Renal pelvis (tissue), 4 donors: ENCODE data around the gene GET3. TPM values are rescaled to one million over a fixed set of nuclear protein-coding genes. Genes with fewer than 3 reads are reported as not detected.

ENCODE experiments used
- DNase-seq: peaks from one replicate; pipeline ENCODE4 v3.0.0-alpha.2; 2013
- polyA plus RNA-seq, 3 donors: library from polyadenylated mRNA; unstranded; fragments of 120-200 nt; gene quantifications; one replicate each; pipeline ENCODE4 v1.2.1, GENCODE V29; 2013; ENCODE audit not compliant: insufficient read length in 3 of 3

Gene GET3
- polyA plus RNA-seq, 3 donors: 86.8 to 98.0 (median 91.7) TPM

DNA sequence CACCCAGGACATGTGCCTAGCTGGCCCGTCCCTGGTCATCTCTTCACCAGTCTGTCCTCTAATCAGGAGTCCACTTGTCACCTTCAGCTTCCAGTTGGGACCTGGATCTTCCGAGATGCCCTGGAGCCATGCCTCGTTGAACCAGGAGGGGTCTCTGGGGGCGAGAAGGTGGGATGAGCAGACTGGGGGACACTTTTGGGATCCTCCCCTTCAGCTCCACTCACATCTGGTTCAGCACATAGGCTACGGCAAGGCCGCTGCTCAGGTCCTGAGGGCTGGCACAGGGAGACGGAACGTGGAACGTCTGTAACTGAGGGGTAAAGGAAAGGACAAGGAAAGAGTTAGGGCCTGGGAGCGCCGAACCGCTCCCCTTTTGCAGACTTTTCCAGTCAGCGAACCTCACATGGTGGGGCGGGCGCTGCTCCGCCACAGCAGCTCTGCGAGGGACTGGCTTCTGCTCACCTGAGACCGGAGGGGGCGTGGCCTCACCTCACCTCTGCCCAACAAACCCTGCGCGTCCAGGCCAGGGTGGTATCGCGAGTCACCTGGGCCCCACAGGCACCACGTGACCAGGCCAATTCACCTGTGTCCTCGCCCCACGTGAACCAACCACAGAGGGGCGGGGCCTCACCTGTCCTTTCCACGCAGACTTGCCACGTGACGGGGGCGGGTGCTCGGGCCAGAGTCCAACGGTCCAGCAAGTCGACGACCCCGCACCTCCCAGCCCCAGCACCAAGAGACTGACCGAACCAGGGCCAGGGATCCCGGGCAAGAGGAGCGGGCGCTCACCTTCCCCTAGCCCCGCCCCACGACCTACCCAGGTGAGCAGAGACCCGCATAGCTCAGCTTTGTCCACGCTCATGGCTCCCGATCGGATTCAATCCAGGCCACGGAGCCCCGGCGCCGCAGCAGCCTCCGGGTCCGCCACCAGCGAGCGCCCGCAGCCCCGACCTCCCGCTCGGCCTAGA lies 37.6 kb downstream of the GET3 start, which contains the start of gene HOOK2:
Gene HOOK2 (minus strand): TSS at position 965 of the 968 bp plus-strand sequence. CDS start 103 bp downstream, at position 862.
- peak; percentile 76 for DNase-seq

GRCh38 chr19:12777217-12778016 lies 40.1 kb downstream of the GET3 start:
- no peak for DNase-seq

DNA sequence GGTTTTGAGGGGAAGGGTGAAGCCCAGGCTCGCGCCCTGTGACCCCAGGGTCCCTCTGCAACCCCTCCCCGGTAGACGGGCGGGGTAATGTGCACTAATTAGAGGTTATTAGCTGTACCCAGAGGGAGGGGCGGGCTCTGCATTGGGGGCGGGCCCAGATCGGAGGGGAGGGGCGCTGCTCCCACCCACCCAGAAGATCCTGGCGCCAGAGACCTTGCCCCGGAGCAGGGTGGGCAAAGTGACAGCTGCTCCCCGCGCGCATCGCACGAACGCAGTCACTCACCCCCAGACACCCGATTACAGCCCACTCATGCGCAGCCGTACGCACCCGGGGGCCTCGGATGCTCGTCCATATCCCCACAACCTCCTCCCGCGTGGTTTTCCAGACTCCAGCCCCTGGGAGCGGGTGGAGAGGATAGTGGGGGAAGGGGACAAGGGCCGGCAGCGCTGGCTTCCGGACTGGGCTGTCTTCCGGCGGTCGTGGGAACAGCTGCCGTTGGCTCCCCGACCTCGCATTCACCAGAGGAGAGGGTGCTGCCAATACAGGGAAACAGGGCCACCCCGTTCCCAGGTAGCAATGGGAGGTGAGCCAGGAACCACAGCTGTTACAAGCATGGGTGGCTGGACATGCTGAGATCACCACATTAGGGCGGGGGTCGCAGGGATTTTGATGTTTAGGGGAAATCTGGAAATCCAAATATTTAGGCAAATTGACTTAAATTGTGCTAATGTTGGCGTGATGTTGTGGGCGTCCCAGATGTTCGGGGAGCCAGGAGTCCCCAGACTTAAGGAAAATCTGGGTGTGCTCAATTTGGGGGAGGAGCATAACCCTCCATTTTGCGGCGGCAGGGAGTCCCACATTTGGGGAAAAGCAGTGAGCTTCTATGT lies 41.0 kb downstream of the GET3 start:
- no peak for DNase-seq

DNA sequence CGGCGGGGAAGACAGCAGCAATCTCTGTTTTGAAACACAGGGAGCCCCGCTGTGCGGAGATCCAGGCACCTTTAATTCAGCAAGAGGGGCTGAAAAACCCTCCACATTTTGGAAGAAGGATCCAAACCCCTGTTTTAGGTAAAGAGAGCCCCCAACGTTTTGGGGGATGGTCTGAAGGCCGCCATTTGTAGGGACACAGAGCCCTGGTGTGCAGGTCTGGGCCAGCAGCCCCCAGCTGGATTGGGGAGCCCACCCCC lies 41.5 kb downstream of the GET3 start:
- DNase-seq: no peak

- no peak for DNase-seq
These were observed 42.1 kb downstream of the GET3 start for GRCh38 chr19:12779162-12779993.

- no peak for DNase-seq
These were observed 44.8 kb downstream of the GET3 start for GRCh38 chr19:12782174-12782423.

- DNase-seq: no peak
These were observed 45.4 kb downstream of the GET3 start for GRCh38 chr19:12782424-12783290.

DNA sequence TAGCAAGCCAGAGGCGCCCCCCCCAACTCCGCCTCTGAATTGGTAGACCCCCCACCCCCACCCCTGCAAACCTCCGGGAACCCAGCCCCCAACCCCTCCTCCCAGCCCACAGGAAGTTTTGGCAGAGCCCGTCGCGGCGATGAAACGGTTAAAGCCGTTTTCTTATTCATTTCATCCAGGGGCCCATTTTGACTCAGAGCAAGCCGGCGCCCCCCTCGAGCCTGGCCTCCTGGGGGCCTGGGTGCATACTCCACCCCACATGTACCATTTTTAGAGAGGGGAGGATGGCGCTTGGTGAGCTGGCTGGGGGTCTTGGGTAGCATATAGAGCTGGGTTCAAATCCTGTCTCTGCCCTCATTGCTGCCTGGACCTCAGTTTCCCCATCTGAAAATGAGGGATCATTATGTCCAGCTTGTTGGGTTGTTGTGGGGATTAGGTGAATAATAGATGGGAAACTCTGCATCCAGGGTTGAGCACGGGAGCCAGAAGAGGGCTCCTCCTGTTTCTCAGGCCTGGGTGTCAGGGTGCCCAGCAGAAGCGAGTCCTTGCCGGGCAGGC lies 46.1 kb downstream of the GET3 start:
- no peak for DNase-seq

DNA sequence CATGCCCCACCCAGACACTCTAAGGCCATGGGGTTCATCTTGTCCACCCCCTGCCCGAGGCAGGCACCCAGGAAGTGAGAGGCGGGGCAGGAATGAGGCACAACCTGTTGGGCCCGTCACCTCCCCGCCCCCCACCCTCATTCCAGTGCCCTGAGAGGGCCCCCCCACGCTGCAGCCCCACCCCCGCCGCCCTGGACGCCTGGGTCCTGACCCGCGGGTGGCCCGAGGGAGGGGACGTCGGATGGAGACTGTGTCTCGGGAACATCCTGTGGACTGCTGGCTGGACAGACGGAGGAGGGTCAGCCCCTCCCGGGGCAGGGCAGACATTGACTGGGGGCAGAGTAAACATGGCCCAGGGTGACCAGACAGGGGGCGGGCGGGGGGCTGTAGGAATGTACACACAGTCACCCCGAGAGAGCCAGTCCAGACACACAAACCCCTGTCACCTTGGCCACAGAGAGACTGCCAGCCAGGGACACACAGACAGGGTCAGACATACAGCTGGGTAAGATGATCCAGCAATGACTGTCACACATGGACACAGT lies 46.6 kb downstream of the GET3 start:
- no peak for DNase-seq

- no peak for DNase-seq
These were observed 47.1 kb downstream of the GET3 start for GRCh38 chr19:12784394-12784870.

DNA sequence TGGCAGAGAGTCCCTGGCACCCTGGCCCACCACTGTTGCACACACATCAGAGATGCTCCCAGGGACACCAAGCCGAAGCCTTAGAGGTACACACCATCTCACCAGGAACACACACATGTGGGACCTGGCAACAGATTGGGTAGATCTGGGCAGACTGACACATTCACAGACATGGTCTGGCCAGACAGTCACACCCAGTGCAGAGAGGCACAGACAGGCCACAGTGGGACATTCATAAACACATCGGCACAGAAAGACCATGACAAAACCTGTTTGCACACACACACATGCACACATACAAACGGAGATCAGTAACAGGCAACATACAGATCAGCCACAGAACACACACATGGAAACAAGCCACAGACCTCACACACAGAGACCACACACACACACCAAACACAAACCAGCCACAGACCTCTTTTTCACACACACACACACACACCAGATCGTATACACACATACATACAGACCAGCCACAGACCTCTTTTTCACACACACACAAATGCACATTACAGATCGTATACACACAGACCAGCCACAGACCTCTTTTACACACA lies 47.7 kb downstream of the GET3 start:
- no peak for DNase-seq

- no peak for DNase-seq
These were observed 48.2 kb downstream of the GET3 start for GRCh38 chr19:12785431-12786031.

- no peak for DNase-seq
These were observed 49.0 kb downstream of the GET3 start for GRCh38 chr19:12786141-12786870.

- no peak for DNase-seq
These were observed 49.7 kb downstream of the GET3 start for GRCh38 chr19:12786952-12787351.

GRCh38 chr19:12787458-12787857 lies 50.2 kb downstream of the GET3 start:
- DNase-seq: no peak

DNA sequence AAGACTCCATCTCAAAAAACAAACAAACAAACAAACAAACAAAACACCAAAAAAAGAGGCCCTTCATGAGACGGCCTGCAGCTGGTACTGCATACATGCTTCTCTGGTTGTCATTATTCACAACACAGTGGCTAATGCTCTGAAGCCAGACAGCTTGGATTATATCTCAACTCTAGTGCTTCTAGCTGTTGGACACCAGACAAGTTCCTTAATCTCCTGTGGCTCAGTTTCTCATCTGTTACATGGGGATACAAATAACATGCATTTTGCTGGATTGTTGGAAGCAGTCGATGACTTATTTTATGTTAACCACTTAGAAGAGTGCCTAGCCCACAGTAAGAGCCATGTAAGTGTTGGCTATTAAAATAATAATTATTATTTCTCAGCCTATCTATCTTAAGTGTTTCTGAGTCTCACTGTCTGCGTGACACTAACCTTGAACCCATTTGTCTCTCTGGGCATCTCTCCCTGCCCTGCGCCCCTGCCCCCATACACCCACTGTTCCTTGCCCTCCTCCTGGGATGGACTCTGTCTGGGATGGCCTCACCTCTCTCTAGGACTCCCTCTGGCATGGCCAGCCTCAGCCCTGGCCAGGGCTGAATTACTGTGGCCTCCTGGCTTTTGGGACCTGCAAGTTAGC lies 50.9 kb downstream of the GET3 start:
- DNase-seq: no peak

DNA sequence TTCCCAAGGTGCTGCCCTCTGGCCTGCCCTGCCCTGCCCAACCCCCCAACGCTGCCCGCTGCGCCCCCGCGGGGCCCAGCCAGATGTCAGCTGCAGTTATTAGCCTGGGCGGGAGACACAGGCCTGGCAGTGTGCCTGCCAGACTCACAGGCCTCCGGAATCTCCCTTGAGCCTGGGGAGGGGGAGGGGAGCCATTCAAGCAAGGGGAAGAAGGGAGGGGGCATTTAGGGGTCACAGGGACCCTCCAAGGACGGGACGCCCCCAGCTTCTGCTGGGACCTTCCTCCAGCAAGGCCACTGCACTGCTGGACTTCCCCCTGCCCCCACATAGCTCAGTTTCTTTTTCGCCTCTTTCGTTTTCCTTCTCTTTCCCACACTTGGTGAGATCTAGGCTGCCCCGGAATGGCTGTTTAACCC lies 51.4 kb downstream of the GET3 start:
- no peak for DNase-seq
